Right lobe of liver (tissue), 6 donors: ENCODE results near the gene SYNE1. TPM values are rescaled to one million over a fixed set of nuclear protein-coding genes. Genes with fewer than 3 reads are reported as not detected.
A peak's percentile ranks its signal among the peaks of the same experiment; 100 is the strongest.

ENCODE experiments used
- ATAC-seq, 4 donors: fragments of 200-7000 bp; cut with Tn5 transposase; one replicate each; pipeline ENCODE4 v1.9.1; 2020; ENCODE audit warnings: mild to moderate bottlenecking in 4 of 4, moderate library complexity in 4 of 4
- DNase-seq, 3 donors: peaks; one replicate each; pipeline ENCODE4 v3.0.0-alpha.2; 2020
- H3K27ac ChIP-seq, 3 donors: fragments of 200-600 bp; one replicate each; pipeline ENCODE4 v1.8.0; 2022
- H3K27me3 ChIP-seq, 2 donors: fragments of 200-600 bp; one replicate each; pipeline ENCODE4 v1.8.0; 2022
- H3K36me3 ChIP-seq, 4 donors: fragments of 200-600 bp; sonication (generic) in 1 of 4; one replicate each; pipeline versions ENCODE4 v1.5.1 to v1.8.0; 2017 to 2022; ENCODE audit warnings: control low read depth in 1 of 4
- H3K4me1 ChIP-seq, 4 donors: fragments of 200-600 bp; sonication (generic) in 1 of 4; one replicate each; pipeline versions ENCODE4 v1.5.1 to v1.8.0; 2017 to 2022; ENCODE audit warnings: control low read depth in 1 of 4
- H3K4me3 ChIP-seq, 3 donors: fragments of 200-600 bp; one replicate each; pipeline ENCODE4 v1.8.0; 2022
- H3K9me3 ChIP-seq, 4 donors: fragments of 200-600 bp; sonication (generic) in 1 of 4; one replicate each; pipeline versions ENCODE4 v1.5.1 to v1.8.0; 2017 to 2022; ENCODE audit warnings: control low read depth in 1 of 4
- POLR2A ChIP-seq: fragments of 450-650 bp; IDR thresholded peaks from one replicate; pipeline ENCODE4 v1.6.1; 2017; ENCODE audit warnings: antibody characterized with exemption, mild to moderate bottlenecking
- WGBS: methylation state at CpG from one replicate; pipeline ENCODE4 v1.1.6; 2018; ENCODE audit warnings: low coverage, low lambda C conversion rate; ENCODE audit not compliant: insufficient coverage; ENCODE audit errors: missing lambda C conversion rate; 5-methylcytosine and 5-hydroxymethylcytosine counted together
- intact Hi-C, 2 donors: fragments of 100-400 bp; cut with DNase I; formaldehyde crosslinking; loops; one replicate each; pipeline versions ENCODE4 v1.11.2 to v1.14.1; 2022
- total RNA-seq, 6 experiments: library from RNA; depleted of rRNA in 2 of 6; stranded (reverse); fragments of >200 nt in 2 of 6; fragmentation: NEBNext Ultra II Directional in 3 of 6; extraction: Animal tissue kit (Norgen Biotek cat#: 25700) in 3 of 6; gene quantifications; one replicate each; pipeline versions ENCODE4 v1.1.0 to v1.2.4, GENCODE V29; 2016 to 2023
- TF ChIP-seq, protein P1 (sequence below), 4 donors: fragments of 200-600 bp in 3 of 4; fragments of 450-650 bp in 1 of 4; IDR thresholded peaks; one replicate each; pipeline versions ENCODE4 v1.5.1 to v1.8.0; 2016 to 2022; ENCODE audit warnings: antibody characterized with exemption in 4 of 4, mild to moderate bottlenecking in 2 of 4
- donor health status: DM: no; HTN: yes; CAD: no.
- donor health status: DM: no; HTN: no; CAD: no.
- donor health status: DM: no; HTN: no; CAD: no.
- donor health status: DM: no; HTN: yes; CAD: no.
- donor health status: DM: no; HTN: yes; CAD: no.

The SYNE1 gene
- total RNA-seq, 6 experiments from 2014 or later, result 22.8 to 43.2 (median 25.0) TPM

DNA sequence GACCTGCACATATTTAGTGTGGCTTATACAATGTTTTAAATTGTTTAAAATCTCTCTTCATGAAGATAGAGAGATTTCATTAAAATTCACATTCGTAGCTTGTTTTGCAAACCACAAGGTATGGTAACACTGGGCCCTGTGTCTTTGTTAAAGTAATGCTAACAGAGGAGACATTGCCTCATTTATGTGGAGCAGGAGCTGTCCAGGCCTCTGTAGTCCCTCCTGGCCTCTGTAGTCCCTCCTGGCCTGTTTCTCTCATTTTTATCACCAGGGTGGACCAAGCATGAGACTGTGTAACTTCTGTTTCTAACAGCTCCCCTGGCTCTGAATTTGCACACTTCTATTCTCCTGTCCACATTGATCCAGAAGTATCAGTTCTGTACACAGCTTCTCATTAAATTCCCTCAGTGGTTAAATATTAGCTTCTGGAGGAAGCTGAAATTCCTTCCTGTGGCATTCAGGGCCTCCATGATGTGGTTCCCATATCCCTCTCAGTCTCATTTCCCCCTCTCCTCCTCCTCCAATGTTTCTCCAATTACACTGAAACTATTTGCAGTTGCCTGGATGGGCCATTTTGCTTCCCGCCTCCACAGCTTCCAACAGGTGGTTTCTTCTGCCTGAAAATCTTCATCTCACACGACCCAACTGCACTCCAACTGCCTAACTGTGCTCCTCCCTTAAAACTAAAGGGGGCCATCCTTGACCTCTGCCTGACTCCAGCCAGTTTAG is 340.4 kb downstream of the SYNE1 start:
- H3K27me3 ChIP-seq, result no peaks in the 10 kb centered on the region
- H3K27ac ChIP-seq, result peak overlapping the region in 1 of 3 donors; percentile 10
- peaks cover 0 to 45% (median 9%) of the 10 kb centered on the region in 4 donors for H3K4me1 ChIP-seq
- no peaks in the 10 kb centered on the region for H3K9me3 ChIP-seq
- DNase-seq (no peak), ATAC-seq (peak; percentile 7 to 34 (median 10))
- WGBS, result 52% methylated on average over 3 of the region's 3 CpGs
- H3K4me3 ChIP-seq, result no peak overlapping the region
- TF ChIP-seq, protein P1, sequence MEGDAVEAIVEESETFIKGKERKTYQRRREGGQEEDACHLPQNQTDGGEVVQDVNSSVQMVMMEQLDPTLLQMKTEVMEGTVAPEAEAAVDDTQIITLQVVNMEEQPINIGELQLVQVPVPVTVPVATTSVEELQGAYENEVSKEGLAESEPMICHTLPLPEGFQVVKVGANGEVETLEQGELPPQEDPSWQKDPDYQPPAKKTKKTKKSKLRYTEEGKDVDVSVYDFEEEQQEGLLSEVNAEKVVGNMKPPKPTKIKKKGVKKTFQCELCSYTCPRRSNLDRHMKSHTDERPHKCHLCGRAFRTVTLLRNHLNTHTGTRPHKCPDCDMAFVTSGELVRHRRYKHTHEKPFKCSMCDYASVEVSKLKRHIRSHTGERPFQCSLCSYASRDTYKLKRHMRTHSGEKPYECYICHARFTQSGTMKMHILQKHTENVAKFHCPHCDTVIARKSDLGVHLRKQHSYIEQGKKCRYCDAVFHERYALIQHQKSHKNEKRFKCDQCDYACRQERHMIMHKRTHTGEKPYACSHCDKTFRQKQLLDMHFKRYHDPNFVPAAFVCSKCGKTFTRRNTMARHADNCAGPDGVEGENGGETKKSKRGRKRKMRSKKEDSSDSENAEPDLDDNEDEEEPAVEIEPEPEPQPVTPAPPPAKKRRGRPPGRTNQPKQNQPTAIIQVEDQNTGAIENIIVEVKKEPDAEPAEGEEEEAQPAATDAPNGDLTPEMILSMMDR (IDR thresholded peaks at IDR 0.05), result no peak
- TF ChIP-seq POLR2A, result no peak
- intact Hi-C loops, result no loop called here
- H3K36me3 ChIP-seq, result peaks cover 0 to 21% (median 10%) of the 10 kb centered on the region in 4 donors

DNA sequence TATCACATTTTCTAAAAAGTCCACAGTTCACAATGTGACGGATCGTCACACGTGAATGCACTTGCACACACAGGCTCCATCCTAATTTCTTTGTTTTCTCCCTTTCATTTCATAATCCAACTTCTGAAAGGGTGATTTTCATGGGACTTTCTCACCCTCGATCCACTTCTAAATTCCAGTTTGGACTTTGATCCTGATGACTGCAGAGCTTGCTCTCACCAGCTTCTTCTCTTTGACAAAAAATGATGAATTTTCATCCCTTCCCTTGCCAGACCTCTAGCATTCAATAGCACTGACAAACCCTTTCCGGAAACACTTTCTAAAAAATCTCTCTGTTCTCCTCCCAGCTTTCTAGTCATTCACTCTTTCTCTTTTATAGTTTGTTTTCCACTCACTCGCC is 341.2 kb downstream of the SYNE1 start:
- WGBS, result 27% methylated on average over 6 of the region's 6 CpGs

DNA sequence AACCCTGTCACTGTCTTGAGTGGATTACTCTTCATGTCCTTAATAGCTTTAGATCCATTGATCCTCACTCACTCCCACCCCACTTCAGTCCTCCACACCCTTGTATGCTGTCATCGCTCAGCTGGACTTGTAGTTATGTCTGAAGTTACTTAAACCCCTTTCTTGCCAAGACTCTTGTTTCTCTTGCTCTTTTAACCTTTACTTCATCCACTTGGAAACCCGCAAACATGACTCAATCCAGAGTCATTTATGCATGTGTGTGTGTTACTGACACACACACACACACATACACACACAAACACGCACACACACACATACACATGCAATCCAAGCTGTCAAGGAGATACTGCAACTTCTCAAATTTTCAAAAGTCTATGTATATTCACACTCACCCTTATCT is 341.8 kb downstream of the SYNE1 start:
- intact Hi-C loops, result no loop called here
- 95% methylated on average over 3 of the region's 3 CpGs for WGBS
- ATAC-seq, result no peak

More for the DNA sequence above, 341.2 kb downstream of the SYNE1 start:
- no peak overlapping the region for H3K4me3 ChIP-seq
- TF ChIP-seq, protein P1 (IDR thresholded peaks at IDR 0.05), result no peak
- TF ChIP-seq POLR2A, result no peak
- peaks cover 0 to 27% (median 14%) of the 10 kb centered on the region in 4 donors for H3K36me3 ChIP-seq
- intact Hi-C loops, result no loop called here
- no peaks in the 10 kb centered on the region for H3K27me3 ChIP-seq
- H3K27ac ChIP-seq, result no peak overlapping the region
- peaks cover 0 to 42% (median 9%) of the 10 kb centered on the region in 4 donors for H3K4me1 ChIP-seq
- no peaks in the 10 kb centered on the region for H3K9me3 ChIP-seq
- DNase-seq, result no peak
- peak in 2 of 4 donors; percentile 20 to 57 for ATAC-seq

DNA sequence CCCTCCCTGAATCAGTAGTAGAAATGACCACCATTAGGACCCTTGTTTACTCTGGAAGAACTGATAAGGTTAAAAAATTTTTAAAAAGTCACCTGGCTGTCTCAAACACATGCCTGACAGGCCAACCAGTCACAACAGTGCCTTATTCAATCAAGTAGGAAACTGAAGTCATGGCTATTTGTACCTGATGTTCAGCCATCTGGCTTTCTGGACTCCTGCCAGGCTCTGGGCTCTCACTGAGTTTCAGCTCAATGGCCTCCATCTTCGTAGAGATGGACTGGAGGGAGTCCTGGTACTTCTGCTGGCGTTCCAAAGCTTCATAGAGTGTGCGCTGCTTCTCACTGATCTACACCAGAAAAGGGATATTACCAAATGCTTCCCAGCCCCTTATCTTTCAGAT is 343.8 kb downstream of the SYNE1 start:
- DNase-seq, result no peak

More for the DNA sequence above, 341.8 kb downstream of the SYNE1 start:
- no peak for DNase-seq
- Histone ChIP-seq H3K4me3 (no peak overlapping the region), H3K27me3 (no peaks in the 10 kb centered on the region), H3K9me3 (no peaks in the 10 kb centered on the region), H3K4me1 (peaks cover 0 to 36% (median 9%) of the 10 kb centered on the region in 4 donors), H3K36me3 (peaks cover 0 to 29% (median 14%) of the 10 kb centered on the region in 4 donors), H3K27ac (no peak overlapping the region)
- TF ChIP-seq POLR2A, result no peak
- TF ChIP-seq, protein P1 (IDR thresholded peaks at IDR 0.05), result no peak

More for the DNA sequence above, 343.8 kb downstream of the SYNE1 start:
- no peak overlapping the region for H3K27ac ChIP-seq
- H3K9me3 ChIP-seq, result no peaks in the 10 kb centered on the region
- H3K36me3 ChIP-seq, result peaks cover 0 to 41% (median 18%) of the 10 kb centered on the region in 4 donors
- WGBS, result 100% methylated on average over 3 of the region's 3 CpGs
- peaks cover 0 to 20% (median 4%) of the 10 kb centered on the region in 4 donors for H3K4me1 ChIP-seq
- H3K27me3 ChIP-seq, result no peaks in the 10 kb centered on the region
- intact Hi-C loops, result no loop called here
- no peak for ATAC-seq
- no peak for TF ChIP-seq POLR2A
- TF ChIP-seq, protein P1 (IDR thresholded peaks at IDR 0.05), result no peak
- no peak overlapping the region for H3K4me3 ChIP-seq
